Measurements from ENCODE around the gene ADGRL3. TPM values are rescaled to one million over a fixed set of nuclear protein-coding genes. Genes with fewer than 3 reads are reported as not detected.
A peak's percentile ranks its signal among the peaks of the same experiment; 100 is the strongest.

Gene ADGRL3
- total RNA-seq, 3 donors from 2014 or later = 4.3 to 10.8 (median 4.3) TPM

DNA sequence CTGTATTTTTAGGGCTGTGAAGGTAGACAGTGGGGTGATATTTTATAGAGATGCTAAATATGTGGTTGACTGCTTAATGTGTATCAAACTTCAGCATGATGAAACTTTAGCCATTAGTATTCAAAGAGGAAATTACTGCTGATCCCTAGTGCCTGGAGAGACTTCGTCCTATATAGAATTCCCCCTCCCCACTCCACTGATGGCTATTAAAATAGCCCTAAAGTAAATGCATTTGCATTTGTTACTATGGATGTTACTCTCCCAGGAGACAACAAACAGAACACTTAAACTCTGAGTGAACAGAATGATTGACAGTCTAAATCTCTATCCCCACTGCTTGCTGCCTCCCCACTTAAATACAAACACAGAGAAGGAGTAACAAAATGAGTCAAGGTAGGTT is 39.1 kb downstream of the ADGRL3 start:
- no peak for TF ChIP-seq CTCF (IDR thresholded peaks at IDR 0.05)
- intact Hi-C loops (cut with DNase I, micrococcal nuclease) = no loop called here
- Histone ChIP-seq H3K36me3 (ENCODE audit: low read depth) (no peaks in the 10 kb centered on the region), H3K4me3 (no peak overlapping the region), H3K4me1 (ENCODE audit: low read depth) (no peaks in the 10 kb centered on the region), H3K9me3 (no peaks in the 10 kb centered on the region)
- DNase-seq = no peak
- ATAC-seq = no peak

GRCh38 chr4:61243962-61244361 is 43.8 kb downstream of the ADGRL3 start:
- H3K4me3 ChIP-seq = no peak overlapping the region
- no peaks in the 10 kb centered on the region for H3K4me1 ChIP-seq (ENCODE audit: low read depth)
- H3K36me3 ChIP-seq (ENCODE audit: low read depth) = no peaks in the 10 kb centered on the region
- intact Hi-C loops (cut with DNase I, micrococcal nuclease) = no loop called here
- H3K9me3 ChIP-seq = no peaks in the 10 kb centered on the region
- ATAC-seq (no peak), DNase-seq (no peak)
- no peak for TF ChIP-seq CTCF (IDR thresholded peaks at IDR 0.05)

DNA sequence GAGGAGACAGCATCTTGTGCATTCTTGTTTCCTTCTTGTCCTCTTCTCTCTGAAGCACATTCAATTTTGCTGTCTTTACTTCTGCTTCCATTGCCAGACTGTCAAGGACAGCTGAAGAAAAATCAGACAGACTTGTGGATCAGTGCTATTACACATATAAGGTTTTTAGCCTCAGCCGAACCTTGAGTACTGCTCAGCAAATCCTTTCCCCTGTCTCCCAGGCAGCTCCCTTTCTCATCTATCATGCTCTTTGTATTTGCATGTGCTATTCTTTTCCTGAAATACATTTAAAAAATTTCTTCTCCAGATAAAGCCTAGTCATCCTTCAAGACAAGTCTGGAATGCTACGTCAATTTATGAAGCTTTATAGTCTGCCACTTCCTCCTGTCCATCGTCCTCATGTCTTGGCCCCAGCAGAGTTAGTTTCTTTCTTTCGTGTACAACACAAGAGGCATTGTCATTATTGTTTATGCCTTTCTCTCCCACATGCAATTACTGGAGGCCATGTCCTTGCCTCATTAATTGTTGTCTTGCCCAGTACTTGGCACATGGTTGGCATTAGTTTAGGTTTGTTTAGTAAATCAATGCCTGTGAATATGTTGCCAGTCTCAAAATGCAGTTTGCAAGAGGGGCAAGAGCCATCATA is 45.1 kb downstream of the ADGRL3 start:
- H3K4me3 ChIP-seq = no peak overlapping the region
- no peaks in the 10 kb centered on the region for H3K4me1 ChIP-seq (ENCODE audit: low read depth)
- intact Hi-C loops (cut with DNase I, micrococcal nuclease) = no loop called here
- H3K9me3 ChIP-seq = no peaks in the 10 kb centered on the region
- TF ChIP-seq CTCF (IDR thresholded peaks at IDR 0.05) = no peak
- no peaks in the 10 kb centered on the region for H3K36me3 ChIP-seq (ENCODE audit: low read depth)
- DNase-seq (no peak), ATAC-seq (no peak)

GRCh38 chr4:61246034-61246433 is 45.9 kb downstream of the ADGRL3 start:
- H3K9me3 ChIP-seq = no peaks in the 10 kb centered on the region
- no peak for TF ChIP-seq CTCF (IDR thresholded peaks at IDR 0.05)
- intact Hi-C loops (cut with DNase I, micrococcal nuclease) = no loop called here
- H3K36me3 ChIP-seq (ENCODE audit: low read depth) = no peaks in the 10 kb centered on the region
- DNase-seq = peak in 1 of 3 donors; percentile 5
- H3K4me1 ChIP-seq (ENCODE audit: low read depth) = no peaks in the 10 kb centered on the region
- no peak for ATAC-seq
- H3K4me3 ChIP-seq = no peak overlapping the region

- intact Hi-C loops (cut with DNase I, micrococcal nuclease) = no loop called here
- DNase-seq (no peak), ATAC-seq (no peak)
- no peak for TF ChIP-seq CTCF (IDR thresholded peaks at IDR 0.05)
- H3K4me1 ChIP-seq (ENCODE audit: low read depth) = no peaks in the 10 kb centered on the region
- H3K9me3 ChIP-seq = no peaks in the 10 kb centered on the region
- no peaks in the 10 kb centered on the region for H3K36me3 ChIP-seq (ENCODE audit: low read depth)
- no peak overlapping the region for H3K4me3 ChIP-seq
Observed at GRCh38 chr4:61248705-61249104, 48.6 kb downstream of the ADGRL3 start.

GRCh38 chr4:61251129-61251528 is 51.0 kb downstream of the ADGRL3 start:
- DNase-seq (peak in 1 of 3 donors; percentile 20), ATAC-seq (peak; percentile 38)
- H3K9me3 ChIP-seq = no peaks in the 10 kb centered on the region
- no peak for TF ChIP-seq CTCF (IDR thresholded peaks at IDR 0.05)
- intact Hi-C loops (cut with DNase I, micrococcal nuclease) = no loop called here
- no peak overlapping the region for H3K4me3 ChIP-seq
- no peaks in the 10 kb centered on the region for H3K4me1 ChIP-seq (ENCODE audit: low read depth)
- H3K36me3 ChIP-seq (ENCODE audit: low read depth) = no peaks in the 10 kb centered on the region
